SIG-M5 treated with dmso at 0.1 percent for 504 hours (cell line): ENCODE data around the gene HOXA4.

ENCODE experiments used
- DNase-seq: peaks from one replicate; lab custom pipeline; 2025; ENCODE audit not compliant: unreplicated experiment; lab: John Stamatoyannopoulos, UW

The HOXA4 gene

DNA sequence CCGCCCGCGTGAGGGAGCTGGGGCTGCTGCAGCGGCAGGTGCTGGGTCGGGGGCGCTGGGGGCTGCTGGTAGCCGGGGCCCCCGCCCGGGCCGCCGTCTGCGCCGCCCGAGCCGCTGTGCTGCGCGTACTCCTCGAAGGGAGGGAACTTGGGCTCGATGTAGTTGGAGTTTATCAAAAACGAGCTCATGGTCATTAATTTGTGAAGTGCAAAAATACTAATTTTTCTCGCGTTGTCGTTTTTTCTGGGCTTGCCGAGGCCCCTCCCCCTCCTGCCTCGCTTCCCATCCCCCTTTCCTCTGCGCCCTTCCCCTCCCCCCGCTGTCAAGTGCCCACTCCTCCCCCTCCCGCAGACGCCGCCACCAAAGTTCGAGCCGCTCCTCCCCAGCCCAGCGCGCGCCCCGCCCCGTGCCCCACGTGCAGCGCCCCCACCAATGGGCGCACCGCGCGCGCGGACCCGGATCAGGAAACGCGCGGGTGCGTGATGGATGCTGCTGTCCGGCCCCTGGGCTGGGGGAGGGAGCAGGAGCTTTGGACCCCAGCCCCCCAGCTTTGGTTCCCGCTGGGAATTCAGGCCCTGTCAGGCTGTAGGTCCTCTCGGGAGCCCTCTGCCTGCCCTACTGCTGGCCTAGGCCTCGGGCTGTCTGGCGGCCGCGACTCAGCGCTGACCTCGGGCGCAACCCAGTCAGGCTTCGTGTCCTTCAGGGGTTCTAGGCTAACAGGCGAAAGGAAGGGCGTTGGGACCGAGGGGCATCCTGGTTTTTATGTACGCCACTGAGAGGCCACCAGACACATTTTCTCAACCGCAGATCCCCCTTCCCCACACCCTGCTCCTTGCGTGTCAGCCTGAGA, at the start of gene HOXA4:
TSS of gene HOXA4 (minus strand) at position 218 of the 850 bp plus-strand sequence. CDS start at position 194, 24 bp downstream.
- DNase-seq = no peak

DNA sequence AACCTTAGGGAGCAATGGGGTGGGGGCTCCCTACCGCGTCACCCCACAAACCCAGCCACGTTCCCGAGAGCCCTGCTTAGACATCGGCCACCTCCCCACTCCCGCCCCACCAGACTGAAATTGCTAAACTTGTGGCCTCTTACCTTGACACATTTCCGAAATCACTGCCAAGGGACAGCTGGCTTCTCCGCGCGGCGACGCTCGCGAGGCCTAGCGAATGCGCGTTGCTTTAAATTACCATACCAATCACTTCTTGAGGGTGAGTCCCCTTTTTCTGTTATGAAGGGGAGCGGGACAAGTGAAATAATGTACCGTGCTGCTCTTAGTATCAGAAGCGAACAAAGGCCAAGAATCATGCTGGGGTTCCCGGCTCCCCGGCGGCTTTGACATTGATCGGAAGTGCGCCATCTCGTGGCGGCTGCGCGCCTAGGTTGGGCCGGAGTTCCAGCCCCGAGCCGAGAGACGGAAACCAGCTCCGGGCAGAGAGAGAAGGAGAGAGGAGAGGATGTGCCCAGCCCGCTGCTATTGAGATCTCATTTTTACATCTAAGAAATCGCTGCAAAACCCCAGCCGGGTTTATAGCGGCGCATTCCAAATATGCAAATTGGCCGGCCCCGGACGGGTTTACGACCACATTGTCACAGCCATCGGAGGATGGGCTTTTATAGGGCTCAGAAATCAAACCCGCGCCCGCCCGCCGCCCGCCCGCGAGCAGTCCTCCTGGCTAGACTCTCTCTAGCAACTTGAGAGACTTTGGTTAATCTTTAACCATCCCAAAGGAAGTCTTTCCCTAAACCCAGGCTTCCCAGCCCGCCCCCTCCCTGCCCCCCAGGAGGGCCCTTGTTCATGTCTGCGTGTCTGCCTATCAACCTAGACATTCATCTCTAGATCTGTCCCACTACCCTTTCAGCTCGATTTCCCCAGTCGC, 49.2 kb upstream of the HOXA4 start:
- no peak for DNase-seq

GRCh38 chr7:27179030-27179429, 48.5 kb upstream of the HOXA4 start:
- DNase-seq = no peak

DNA sequence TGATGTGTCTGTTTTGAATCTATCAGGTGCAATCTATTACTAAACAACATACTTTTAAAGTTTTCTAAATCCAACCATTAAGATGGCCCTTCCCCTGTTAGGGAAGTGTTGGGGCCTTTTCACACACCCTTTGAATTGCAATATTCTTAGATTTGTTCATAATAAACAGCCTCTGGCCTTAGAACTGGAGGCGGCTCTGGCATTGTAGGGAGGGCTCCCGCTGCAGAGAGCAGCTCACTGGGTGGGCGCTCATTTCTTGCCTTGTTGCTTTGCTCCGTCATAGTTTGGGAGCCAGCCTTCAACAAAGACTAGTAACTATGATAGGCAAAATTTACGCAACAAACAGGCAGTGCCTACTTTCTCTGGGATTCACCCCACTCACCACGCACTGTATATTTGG, 47.8 kb upstream of the HOXA4 start:
- DNase-seq = no peak

GRCh38 chr7:27177795-27178320, 47.3 kb upstream of the HOXA4 start:
- DNase-seq = no peak

DNA sequence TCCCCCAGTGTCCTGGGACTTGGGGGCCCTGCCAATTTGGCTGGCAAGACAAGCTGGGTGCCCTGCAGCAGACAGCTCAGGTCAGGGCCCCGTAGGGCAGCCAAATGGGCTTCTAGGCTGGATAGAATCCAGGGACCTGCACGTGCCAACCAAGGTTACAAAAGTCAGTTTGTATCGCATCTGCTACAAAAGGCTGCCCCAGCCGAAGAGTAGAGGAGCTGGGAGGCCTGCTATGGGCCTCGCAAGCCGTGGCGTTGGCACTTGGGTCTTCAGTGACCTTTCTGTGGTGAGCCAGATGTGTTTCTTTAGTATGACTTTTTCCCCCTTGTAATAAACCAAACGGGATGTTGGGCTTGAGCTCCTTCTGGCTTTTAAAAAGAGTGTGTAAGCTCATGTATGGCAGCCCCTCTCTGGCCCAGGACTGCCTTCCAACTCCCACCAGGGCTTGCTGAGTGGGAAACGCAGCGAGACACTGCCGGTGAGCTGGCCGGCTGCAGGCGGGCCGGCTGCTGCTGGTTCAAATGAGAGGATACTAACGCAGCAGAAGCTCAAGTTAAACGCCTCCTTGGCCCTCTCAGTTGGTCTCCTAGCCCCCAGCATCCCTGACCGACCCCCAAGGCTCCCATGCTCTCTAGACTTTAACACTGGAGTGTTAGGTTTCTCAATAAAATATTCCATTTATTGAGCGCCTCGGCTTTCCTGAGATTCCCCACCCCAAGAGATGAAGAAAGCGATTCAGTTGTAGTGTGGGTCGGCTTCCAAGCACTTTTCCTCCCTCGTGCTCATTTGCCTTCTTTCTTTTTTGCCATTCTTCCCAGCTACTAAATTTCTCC, 46.6 kb upstream of the HOXA4 start:
- DNase-seq = no peak

DNA sequence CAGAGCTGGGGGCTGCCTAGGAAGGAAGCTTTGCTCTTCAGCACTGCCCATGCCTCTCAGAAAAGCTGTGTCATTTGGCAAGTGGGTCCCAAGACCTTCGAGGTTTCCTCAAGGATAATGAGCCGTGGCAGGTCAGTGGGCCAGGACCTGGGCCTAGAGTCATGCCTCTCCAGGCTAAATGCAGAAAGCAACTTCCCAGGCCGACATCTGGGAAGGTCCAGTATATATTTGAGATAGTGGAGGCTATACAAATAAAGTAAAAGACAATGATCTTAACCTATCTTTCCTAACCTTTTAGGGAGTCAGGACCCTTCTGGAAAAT, 45.9 kb upstream of the HOXA4 start:
- no peak for DNase-seq

DNA sequence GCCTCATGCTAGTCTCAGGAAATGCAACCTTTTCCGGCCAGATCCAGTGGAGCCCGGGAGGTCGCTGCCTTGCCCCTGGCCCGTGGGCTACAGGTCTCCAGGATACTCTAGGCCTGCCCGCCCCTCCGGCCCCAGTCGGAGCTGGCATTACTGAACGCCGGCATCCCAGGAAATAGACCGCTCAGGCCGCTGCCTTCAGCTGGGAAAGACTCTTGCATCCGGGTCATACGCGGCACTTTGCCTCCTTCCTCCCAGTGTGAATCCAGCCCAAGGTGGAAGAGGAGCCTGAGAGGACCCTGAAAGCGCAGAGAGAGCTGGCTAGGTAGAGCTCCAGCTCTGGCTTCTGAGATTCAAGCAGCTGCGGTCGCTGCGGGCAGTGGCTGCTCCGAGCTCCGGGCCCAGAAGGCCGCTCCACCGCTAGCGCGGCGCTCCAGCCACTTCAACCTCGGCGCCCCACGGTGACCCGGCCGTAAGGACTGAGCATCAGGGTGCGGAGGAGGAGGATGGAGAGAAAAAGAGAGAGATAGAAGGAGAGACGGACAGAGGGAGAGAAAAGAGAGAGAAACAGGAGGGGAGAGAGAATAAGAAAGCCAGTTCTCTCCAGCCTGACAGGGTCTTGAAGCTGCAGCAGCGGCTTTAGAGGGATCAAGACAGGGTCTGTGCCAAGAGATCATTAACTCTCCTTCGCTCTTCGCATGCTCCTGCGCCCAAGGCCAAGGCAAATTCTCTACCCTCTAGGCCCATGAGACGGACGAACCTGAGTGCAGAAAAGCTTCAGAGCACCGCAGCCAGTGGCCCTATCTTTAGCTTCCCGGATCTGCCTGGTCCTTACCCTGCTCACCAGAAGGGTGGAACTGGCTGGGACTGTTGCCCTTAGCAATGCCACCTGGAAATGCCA, 45.3 kb upstream of the HOXA4 start:
- no peak for DNase-seq

DNA sequence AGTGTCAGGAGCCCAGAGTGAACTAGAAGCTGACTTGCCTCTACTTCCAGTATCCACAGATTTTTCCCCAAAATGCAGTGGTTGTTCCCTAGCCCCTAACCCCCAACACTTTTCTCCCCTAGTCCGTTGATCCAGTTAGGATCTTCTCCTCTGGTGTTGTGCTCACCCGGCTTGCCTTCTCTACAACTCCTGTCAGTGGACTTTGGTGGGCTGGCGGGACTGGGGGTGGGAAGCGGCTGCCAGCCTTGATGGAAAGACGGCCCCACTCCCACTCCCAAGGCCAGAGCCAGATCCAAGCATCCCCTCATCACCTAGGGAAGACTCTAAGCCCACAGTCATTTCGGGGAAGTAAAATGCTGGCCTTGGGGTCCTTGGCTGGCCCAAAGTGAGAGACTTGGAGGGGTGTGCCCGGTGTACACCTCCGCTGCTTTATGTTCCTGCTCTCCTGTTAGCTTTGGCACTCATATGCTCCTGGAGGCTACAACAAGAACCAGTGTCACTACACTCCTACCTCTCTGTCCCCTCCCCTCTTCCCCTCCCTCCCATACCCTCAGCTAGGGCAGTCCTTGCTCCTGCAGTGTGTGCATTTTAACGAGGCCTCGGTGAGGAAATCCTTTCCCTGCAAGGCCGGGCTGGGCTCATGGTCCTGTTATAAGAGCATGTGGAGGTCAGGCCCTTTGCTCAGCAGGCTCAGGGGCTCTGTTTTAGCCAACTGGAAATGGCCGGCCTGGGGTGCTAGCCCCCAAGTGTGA, 44.5 kb upstream of the HOXA4 start:
- no peak for DNase-seq

DNA sequence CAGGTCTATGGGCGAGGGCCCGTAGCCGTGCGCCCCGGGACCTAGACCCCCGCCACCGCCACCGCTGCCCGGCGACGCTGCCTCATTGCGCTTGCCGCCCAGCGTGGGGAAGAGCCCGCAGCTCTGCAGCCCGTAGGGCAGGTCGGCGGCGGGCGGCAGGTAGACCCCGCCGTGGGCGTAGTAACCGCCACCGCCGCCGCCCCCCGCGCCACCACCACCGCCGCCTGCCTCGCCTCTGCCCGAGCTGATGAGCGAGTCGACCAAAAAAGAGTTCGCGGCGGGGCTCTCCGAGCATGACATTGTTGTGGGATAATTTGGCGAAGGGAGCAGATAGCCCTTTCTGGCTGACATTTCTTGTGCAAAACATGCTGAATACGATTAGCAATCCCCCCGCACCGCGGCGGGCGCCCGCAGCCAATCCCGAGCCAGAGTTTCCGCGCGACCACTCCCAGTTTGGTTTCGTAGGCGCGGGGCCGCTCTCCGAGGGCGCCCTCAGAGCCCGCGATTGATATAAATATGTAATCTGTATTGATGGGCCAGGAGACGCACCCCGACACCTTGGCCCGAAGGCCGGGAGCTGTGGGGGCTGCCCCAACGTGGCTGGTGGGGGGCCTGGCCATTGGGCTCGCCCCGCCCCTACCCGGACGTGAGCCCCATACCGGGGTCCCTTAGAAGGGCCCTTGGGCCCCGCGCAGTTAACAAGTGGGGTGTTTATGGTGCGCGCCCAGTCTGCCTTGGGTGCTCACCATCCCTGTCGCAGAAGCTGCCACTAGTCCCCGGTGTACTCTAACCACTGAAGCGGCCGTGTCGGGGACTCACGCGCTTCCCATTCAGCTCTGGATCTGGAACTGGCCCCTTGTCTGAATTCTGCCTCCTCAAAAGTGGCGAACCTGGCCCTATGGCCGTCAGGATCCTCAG, 43.7 kb upstream of the HOXA4 start, which contains the start of gene HOXA10:
TSS of gene HOXA10 (minus strand) at position 365 of the 918 bp plus-strand sequence. CDS start at position 351, 14 bp downstream.
- no peak for DNase-seq

DNA sequence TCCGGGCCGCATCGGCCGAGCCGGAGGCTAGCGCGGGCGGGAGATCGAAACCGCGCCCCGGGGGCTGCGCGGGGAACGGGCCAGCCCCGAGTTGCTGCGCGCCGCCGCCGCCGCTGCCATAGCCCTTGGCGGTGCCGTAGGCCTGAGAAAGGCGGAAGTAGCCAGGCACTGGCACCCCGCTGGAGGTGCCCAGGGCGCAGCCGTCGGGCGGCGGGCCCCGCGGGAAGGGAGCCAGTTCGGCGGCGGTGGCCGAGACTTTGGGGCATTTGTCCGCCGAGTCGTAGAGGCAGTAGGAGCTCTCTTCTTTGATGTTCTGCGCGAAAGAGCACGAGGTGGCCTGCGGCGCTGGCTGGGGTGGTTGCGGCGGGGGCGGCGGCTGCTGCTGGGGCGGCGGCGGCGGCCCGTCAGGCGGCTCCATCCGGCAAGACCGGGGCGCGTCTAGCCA, 43.0 kb upstream of the HOXA4 start:
- no peak for DNase-seq

DNA sequence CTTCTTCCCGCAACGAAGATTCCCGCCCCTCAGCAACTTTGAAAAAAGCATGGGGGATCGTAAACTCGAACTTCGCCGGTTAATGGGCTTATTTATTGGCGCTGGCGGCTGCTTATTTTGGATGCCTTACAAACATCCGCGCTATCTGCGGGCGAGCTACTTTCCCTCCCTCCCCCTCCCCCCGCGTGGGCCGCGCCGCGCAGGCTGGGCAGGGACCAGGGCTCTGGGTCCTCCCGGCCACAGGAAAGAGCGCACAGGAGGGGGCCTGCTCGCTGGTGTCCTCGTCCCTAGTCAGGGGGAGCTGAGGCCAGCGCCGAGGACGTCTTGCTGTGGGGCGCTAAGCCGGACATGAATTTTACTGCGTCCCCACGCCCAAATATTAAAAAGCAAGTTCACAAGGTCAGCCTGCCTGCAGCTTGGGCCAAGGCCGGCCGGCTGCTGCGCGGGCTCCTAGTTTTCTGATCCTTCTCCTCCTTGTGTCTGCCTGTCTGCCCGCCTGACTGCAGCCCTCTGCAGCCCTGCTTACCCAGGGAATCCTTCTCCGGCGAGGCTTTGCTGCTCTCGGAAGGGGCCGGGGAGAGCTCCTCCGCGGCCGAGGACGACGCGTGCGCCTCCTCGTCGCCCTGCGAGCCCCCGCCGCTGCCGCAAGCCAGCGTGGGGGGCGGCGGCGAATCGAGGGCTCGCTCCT, 42.4 kb upstream of the HOXA4 start:
- no peak for DNase-seq

- DNase-seq = no peak
Observed at GRCh38 chr7:27172315-27172774, 41.8 kb upstream of the HOXA4 start.

DNA sequence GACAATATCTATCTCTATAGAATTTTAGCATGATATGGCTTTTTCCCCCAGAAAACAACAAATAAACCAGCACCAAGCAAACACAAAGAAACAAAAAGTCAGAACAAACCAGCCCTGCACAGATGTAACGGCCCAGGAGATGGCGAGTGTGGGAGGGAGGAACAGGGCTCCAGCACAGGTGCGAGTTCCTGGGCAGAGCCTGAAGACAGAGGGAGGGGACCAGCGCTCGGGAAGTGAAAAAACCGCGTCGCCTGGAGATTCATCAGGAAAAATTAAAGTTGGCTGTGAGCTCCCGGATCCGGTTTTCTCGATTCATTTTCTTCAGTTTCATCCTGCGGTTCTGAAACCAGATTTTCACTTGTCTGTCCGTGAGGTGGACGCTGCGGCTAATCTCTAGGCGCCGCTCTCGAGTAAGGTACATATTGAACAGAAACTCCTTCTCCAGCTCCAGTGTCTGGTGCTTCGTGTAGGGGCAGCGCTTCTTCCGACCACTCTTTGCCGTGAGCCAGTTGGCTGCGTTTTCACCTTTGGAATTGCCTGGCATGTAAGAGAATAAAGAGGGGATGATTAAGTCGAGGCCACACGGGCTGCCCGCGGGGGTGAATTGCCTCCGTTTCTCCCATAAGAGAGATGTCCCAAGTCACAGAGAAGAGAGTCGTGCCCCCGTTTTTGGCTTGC, 41.2 kb upstream of the HOXA4 start:
- no peak for DNase-seq

DNA sequence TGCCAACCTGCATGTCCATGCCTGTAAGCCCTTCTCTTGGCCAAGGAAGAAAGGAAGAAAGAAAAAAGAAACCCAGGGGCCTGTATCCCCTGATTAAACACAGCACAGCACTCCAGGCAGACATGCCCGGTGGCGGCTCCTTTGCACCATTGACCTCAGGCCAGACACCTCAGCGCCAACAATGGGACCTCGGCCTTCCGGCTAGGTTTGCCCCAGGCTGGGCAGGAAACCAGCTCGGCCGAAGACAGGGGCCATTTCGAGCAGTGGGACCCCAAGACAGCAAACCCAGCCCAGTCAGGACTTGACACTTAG, 40.7 kb upstream of the HOXA4 start:
- no peak for DNase-seq

DNA sequence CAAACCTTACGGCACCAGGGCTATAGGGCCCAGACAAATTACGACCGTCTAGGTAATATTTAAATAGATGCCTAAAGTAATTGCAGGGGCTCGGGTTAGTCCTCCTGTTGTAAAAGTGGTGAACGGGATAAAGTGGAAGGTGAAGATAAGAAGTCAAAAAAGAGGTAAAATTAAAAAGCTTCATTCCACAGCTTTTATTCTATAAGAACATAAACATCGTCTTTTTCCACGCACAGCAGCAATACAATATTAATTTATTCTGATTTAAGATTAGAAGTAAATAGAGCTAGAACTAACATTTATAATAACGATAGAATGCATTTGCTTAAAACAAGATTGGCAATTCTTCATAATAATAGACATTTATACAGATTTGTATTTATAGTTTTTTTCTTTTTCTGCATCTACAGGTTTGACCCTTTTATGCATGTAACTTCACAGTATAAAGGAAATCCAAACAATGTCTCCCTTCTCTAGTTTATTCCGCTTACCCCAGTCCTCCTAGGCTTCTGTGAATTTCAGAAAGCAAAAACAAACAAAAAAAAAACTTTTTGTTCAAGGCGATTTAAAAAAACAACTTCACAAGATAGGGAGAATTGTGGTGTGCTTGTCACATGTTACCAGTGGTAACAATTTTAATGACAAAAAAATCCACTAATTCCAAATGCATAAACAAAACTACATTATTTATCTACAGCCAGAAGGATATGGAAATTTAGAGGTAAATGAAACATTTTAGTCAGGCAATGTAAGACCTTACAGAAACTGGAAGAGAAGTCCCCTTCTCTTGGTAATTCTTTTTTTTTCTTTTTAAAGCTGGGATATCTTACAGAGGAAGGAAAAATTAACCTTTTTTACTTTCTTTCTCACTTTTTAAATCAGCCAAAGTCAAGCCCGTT, 40.1 kb upstream of the HOXA4 start:
- DNase-seq = no peak
